ENCODE results near the gene ESYT1. TPM values are rescaled to one million over a fixed set of nuclear protein-coding genes. Genes with fewer than 3 reads are reported as not detected.

Gene ESYT1, protein sequence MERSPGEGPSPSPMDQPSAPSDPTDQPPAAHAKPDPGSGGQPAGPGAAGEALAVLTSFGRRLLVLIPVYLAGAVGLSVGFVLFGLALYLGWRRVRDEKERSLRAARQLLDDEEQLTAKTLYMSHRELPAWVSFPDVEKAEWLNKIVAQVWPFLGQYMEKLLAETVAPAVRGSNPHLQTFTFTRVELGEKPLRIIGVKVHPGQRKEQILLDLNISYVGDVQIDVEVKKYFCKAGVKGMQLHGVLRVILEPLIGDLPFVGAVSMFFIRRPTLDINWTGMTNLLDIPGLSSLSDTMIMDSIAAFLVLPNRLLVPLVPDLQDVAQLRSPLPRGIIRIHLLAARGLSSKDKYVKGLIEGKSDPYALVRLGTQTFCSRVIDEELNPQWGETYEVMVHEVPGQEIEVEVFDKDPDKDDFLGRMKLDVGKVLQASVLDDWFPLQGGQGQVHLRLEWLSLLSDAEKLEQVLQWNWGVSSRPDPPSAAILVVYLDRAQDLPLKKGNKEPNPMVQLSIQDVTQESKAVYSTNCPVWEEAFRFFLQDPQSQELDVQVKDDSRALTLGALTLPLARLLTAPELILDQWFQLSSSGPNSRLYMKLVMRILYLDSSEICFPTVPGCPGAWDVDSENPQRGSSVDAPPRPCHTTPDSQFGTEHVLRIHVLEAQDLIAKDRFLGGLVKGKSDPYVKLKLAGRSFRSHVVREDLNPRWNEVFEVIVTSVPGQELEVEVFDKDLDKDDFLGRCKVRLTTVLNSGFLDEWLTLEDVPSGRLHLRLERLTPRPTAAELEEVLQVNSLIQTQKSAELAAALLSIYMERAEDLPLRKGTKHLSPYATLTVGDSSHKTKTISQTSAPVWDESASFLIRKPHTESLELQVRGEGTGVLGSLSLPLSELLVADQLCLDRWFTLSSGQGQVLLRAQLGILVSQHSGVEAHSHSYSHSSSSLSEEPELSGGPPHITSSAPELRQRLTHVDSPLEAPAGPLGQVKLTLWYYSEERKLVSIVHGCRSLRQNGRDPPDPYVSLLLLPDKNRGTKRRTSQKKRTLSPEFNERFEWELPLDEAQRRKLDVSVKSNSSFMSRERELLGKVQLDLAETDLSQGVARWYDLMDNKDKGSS
- 100 to 1,000 TPM; 249 to 258 TPM for total RNA-seq
- 100 to 1,000 TPM; 395 to 690 TPM for polyA plus RNA-seq

DNA sequence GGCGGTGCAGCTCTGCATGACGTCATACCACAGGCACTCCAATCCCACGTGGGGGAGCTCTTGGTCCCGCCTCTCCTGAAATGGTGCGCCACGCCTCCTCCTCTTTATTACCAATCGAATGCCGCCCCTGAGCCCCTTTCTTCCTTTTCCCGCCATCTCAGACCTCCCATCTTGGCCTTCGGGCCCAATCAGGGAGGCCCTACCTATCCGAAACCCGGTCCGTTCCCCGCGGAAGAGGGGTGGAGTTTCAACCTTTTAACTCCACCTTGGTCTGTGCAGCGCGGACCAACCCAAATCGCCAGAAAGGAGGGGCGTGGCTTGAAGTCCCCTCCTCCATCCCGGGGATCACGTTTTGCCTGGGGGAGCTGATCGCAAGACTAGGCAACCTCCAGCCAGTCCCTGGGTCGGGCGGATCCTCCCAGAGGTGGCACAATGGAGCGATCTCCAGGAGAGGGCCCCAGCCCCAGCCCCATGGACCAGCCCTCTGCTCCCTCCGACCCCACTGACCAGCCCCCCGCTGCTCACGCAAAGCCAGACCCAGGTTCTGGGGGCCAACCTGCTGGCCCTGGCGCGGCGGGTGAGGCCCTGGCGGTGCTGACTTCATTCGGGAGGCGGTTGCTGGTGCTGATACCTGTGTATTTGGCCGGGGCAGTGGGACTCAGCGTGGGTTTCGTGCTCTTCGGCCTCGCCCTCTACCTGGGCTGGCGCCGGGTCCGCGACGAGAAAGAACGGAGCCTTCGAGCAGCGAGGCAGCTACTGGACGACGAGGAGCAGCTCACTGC is at the start of gene ESYT1:
Gene ESYT1, plus strand, starts transcription at position 380 of the 782 bp plus-strand sequence. Its CDS starts 53 bp downstream, at position 433.
- intact Hi-C loops (cut with micrococcal nuclease), result loop anchor here (1.0 to 5.0 kb wide), 3 partner anchors 30 to 559 kb away; partner anchors contain the start of genes APOF, MYL6, PTGES3 and STAT2
- Mint-ChIP-seq H3K9me3 (peaks cover 0 to 2% (median 0%) of the 10 kb centered on the region in 8 donors), H3K27me3 (no peaks in the 10 kb centered on the region), H3K36me3 (peaks cover 33 to 44% of the 10 kb centered on the region in 2 donors), H3K4me3 (peak within 1 kb of the TSS; percentile 96 to 100 (median 98)), H3K4me1 (peaks cover 46 to 84% (median 59%) of the 10 kb centered on the region in 4 donors), H3K27ac (peak within 1 kb of the TSS; percentile 89 to 99 (median 98))
- peaks cover 27% of the 10 kb centered on the region for H3K36me3 ChIP-seq (ENCODE audit: insufficient read depth, low read length)
- H3K4me1 ChIP-seq (ENCODE audit: insufficient read depth, low read length), result peaks cover 69% of the 10 kb centered on the region
- no peaks in the 10 kb centered on the region for H3K27me3 ChIP-seq (ENCODE audit: insufficient read depth, low read length)
- ChIA-PET POLR2A (ENCODE audit: partially characterized antibody) (interaction anchor here (0.6 to 9.4 kb wide), 33 partner anchors 10 to 1813 kb away, joined by 3 to 245 read pairs (median 5); partner anchors contain the start of genes ANKRD52, ATP23, BLOC1S1 and CNPY2), CTCF (ENCODE audit: partially characterized antibody) (interaction anchor here (0.9 to 13.2 kb wide), 15 partner anchors 9 to 336 kb away, joined by 3 to 264 read pairs (median 6); partner anchors contain the start of genes MYL6, MYL6B, PA2G4 and RPL41)
- DNase-seq, result peak; percentile 96 to 100 (median 99)
- peak within 1 kb of the TSS; percentile 82 for H3K27ac ChIP-seq (ENCODE audit: low read depth, low read length)
- no peaks in the 10 kb centered on the region for H3K9me3 ChIP-seq (ENCODE audit: control insufficient read depth in 1 of 2, low read length in 2 of 2)
- H3K4me3 ChIP-seq (ENCODE audit: low read length in 2 of 2), result peak within 1 kb of the TSS; percentile 81 to 96

DNA sequence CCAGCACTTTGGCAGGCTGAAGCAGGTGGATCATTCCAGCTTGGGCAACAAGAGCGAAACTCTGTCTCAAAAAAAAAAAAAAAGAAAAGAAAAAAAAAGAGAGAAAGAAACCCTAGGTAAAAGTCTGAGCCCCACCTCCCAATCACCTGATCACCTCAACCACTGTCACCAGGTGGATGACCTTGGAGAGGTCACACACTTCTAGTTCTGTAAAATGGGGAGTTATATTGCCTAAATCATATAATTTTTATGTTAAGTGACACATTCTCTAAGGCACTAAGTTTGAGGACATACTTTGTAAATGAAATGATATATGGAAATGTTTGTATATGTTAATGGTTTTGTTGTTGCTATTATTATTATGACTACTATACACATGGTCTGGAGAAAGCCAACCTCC is 49.6 kb upstream of the ESYT1 start:
- no peaks in the 10 kb centered on the region for H3K36me3 Mint-ChIP-seq
- Histone ChIP-seq H3K27ac (ENCODE audit: low read depth, low read length) (no peak overlapping the region), H3K4me3 (ENCODE audit: low read length in 2 of 2) (no peak overlapping the region), H3K9me3 (ENCODE audit: control insufficient read depth in 1 of 2, low read length in 2 of 2) (no peaks in the 10 kb centered on the region), H3K27me3 (ENCODE audit: insufficient read depth, low read length) (peaks cover under 1% of the 10 kb centered on the region), H3K4me1 (ENCODE audit: insufficient read depth, low read length) (peaks cover 20% of the 10 kb centered on the region), H3K36me3 (ENCODE audit: insufficient read depth, low read length) (no peaks in the 10 kb centered on the region)
- peaks cover 0 to 25% (median 5%) of the 10 kb centered on the region in 4 donors for H3K4me1 Mint-ChIP-seq
- POLR2A ChIA-PET (ENCODE audit: partially characterized antibody), result interaction anchor here (1.3 to 6.1 kb wide), 3 partner anchors 25 to 39 kb away, joined by 4 to 70 read pairs (median 23); partner anchors contain the start of genes PA2G4, RPL41 and ZC3H10
- H3K27ac Mint-ChIP-seq, result peak overlapping the region in 2 of 7 donors; percentile 52 to 79
- H3K4me3 Mint-ChIP-seq, result peak overlapping the region; percentile 63 to 89 (median 81)
- no peaks in the 10 kb centered on the region for H3K27me3 Mint-ChIP-seq
- intact Hi-C loops (cut with micrococcal nuclease), result loop anchor here (2.0 kb wide), 1 partner anchor 32 kb away; no protein-coding TSS in a partner anchor
- CTCF ChIA-PET (ENCODE audit: partially characterized antibody), result interaction anchor here (0.7 to 2.2 kb wide), 7 partner anchors 24 to 81 kb away, joined by 3 to 7 read pairs (median 3); partner anchors contain the start of genes PA2G4 and ZC3H10
- no peaks in the 10 kb centered on the region for H3K9me3 Mint-ChIP-seq
- DNase-seq, result no peak

DNA sequence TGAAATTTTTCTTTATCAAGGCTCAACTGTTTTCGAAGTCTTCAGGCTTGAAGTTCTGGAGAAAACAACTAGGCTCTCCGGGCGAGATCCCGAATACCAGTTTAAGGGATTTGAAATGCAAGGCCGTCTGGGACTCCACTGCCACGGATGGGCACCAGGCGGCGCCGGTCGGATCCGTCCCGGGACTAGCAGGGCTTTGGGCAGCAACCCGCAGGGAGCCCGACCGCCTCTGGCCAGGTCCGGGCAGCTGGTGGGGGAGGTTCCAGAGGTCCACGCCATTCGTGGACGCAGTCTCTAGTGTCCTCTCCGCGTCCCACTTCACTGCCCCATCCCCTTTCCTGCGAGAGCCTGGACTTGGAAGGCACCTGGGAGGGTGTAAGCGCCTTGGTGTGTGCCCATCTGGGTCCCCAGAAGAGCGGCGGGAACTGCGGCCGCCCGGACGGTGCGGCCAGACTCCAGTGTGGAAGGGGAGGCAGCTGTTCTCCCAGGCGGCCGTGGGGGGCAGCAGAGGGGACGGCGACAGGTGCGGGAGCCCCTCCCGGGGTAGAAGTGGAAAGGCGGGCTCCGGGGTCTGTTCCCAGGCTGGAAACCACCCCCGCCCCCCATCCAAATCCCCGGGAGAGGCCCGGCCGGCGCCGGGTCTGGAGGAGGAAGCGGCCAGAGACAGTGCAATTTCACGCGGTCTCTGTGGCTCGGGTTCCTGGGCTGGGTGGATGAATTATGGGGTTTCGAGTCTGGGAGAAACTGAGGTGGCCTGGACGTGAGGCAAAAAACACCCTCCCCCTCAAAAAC is 48.9 kb upstream of the ESYT1 start:
- intact Hi-C loops (cut with micrococcal nuclease), result loop anchor here (1.0 to 2.0 kb wide), 3 partner anchors 25 to 39 kb away; partner anchors contain the start of genes PA2G4 and ZC3H10
- H3K9me3 ChIP-seq (ENCODE audit: control insufficient read depth in 1 of 2, low read length in 2 of 2), result no peaks in the 10 kb centered on the region
- no peaks in the 10 kb centered on the region for H3K36me3 ChIP-seq (ENCODE audit: insufficient read depth, low read length)
- peak overlapping the region in 6 of 7 donors; percentile 36 to 91 (median 72) for H3K27ac Mint-ChIP-seq
- peaks cover 20% of the 10 kb centered on the region for H3K4me1 ChIP-seq (ENCODE audit: insufficient read depth, low read length)
- peaks cover 6% of the 10 kb centered on the region for H3K27me3 ChIP-seq (ENCODE audit: insufficient read depth, low read length)
- peak overlapping the region; percentile 84 to 91 (median 88) for H3K4me3 Mint-ChIP-seq
- H3K36me3 Mint-ChIP-seq, result no peaks in the 10 kb centered on the region
- POLR2A ChIA-PET (ENCODE audit: partially characterized antibody), result interaction anchor here (0.8 to 6.1 kb wide), 6 partner anchors 24 to 143 kb away, joined by 3 to 70 read pairs (median 5); partner anchors contain the start of genes PA2G4, RPL41, SMARCC2 and ZC3H10
- H3K9me3 Mint-ChIP-seq, result no peaks in the 10 kb centered on the region
- CTCF ChIA-PET (ENCODE audit: partially characterized antibody), result interaction anchor here (1.0 to 2.2 kb wide), 7 partner anchors 12 to 356 kb away, joined by 3 to 7 read pairs (median 5); partner anchors contain the start of genes PA2G4 and ZC3H10
- peaks cover 0 to 3% of the 10 kb centered on the region in 2 donors for H3K27me3 Mint-ChIP-seq
- H3K4me1 Mint-ChIP-seq, result peaks cover 0 to 25% (median 5%) of the 10 kb centered on the region in 4 donors
- DNase-seq, result peak; percentile 27 to 65 (median 40)
- H3K27ac ChIP-seq (ENCODE audit: low read depth, low read length), result peak overlapping the region; percentile 2
- peak overlapping the region; percentile 52 to 86 for H3K4me3 ChIP-seq (ENCODE audit: low read length in 2 of 2)

DNA sequence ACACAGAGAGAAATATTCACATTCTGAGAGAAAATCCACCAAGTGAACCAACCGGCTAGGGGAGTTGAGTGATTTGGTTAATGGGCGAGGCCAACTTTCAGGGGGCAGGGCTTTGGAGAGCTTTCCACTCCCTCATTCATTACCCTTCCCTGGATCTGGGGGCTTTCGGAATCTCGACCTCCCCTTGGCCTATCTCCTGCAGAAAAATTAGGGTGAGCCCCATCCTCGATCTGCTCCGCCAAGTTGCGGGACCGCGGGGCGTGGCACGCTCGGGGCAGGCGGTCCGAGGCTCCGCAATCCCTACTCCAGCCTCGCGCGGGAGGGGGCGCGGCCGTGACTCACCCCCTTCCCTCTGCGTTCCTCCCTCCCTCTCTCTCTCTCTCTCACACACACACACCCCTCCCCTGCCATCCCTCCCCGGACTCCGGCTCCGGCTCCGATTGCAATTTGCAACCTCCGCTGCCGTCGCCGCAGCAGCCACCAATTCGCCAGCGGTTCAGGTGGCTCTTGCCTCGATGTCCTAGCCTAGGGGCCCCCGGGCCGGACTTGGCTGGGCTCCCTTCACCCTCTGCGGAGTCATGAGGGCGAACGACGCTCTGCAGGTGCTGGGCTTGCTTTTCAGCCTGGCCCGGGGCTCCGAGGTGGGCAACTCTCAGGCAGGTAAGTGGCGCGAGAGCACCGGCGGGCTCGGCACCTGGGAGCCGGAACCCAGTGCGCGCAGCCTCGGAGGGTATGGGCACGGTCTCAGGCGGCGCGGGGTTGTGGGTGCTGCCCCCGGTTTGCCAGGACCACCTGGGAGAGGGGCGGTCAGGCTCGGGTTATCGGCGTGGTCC is 48.1 kb upstream of the ESYT1 start, which contains the start of gene ERBB3:
Gene ERBB3, plus strand, starts transcription at position 443 of the 833 bp plus-strand sequence. Its CDS starts 136 bp downstream, at position 579.
- CTCF ChIA-PET (ENCODE audit: partially characterized antibody), result interaction anchor here (0.8 to 2.2 kb wide), 11 partner anchors 11 to 356 kb away, joined by 3 to 8 read pairs (median 4); partner anchors contain the start of genes PA2G4 and ZC3H10

More for the DNA sequence above, 48.1 kb upstream of the ESYT1 start, which contains the start of gene ERBB3:
- no peaks in the 10 kb centered on the region for H3K9me3 ChIP-seq (ENCODE audit: control insufficient read depth in 1 of 2, low read length in 2 of 2)
- H3K36me3 Mint-ChIP-seq, result no peaks in the 10 kb centered on the region
- peaks cover 0 to 3% of the 10 kb centered on the region in 2 donors for H3K27me3 Mint-ChIP-seq
- peak within 1 kb of the TSS in 6 of 7 donors; percentile 37 to 91 (median 66) for H3K27ac Mint-ChIP-seq
- H3K27ac ChIP-seq (ENCODE audit: low read depth, low read length), result peak within 1 kb of the TSS; percentile 2
- H3K4me3 Mint-ChIP-seq, result peak within 1 kb of the TSS; percentile 84 to 91 (median 88)
- peaks cover 6% of the 10 kb centered on the region for H3K27me3 ChIP-seq (ENCODE audit: insufficient read depth, low read length)
- H3K4me1 ChIP-seq (ENCODE audit: insufficient read depth, low read length), result peaks cover 20% of the 10 kb centered on the region
- peak; percentile 37 to 84 (median 45) for DNase-seq
- no peaks in the 10 kb centered on the region for H3K36me3 ChIP-seq (ENCODE audit: insufficient read depth, low read length)
- intact Hi-C loops (cut with micrococcal nuclease), result loop anchor here (1.0 to 2.0 kb wide), 3 partner anchors 24 to 38 kb away; partner anchors contain the start of genes PA2G4 and ZC3H10
- peaks cover 0 to 25% (median 5%) of the 10 kb centered on the region in 4 donors for H3K4me1 Mint-ChIP-seq
- peak within 1 kb of the TSS; percentile 52 to 86 for H3K4me3 ChIP-seq (ENCODE audit: low read length in 2 of 2)
- POLR2A ChIA-PET (ENCODE audit: partially characterized antibody), result interaction anchor here (1.3 to 6.1 kb wide), 6 partner anchors 24 to 110 kb away, joined by 3 to 70 read pairs (median 6); partner anchors contain the start of genes PA2G4, RPL41, SMARCC2 and ZC3H10
- no peaks in the 10 kb centered on the region for H3K9me3 Mint-ChIP-seq
